Coronary artery (tissue), 2 donors: ENCODE data around the gene ADAP2.

Experiments used
- DNase-seq: peaks from one replicate; pipeline ENCODE4 v3.0.0-alpha.2; 2017; ENCODE audit warnings: low spot score
- H3K27ac ChIP-seq, 2 donors: fragments of 200-600 bp; sonication (generic); one replicate each; pipeline ENCODE4 v1.5.1; 2016 to 2019
- H3K4me3 ChIP-seq: fragments of 200-600 bp; sonication (generic); 2 replicates; pipeline ENCODE4 v1.5.1; 2016; ENCODE audit warnings: mild to moderate bottlenecking, moderate library complexity
- CTCF ChIP-seq: fragments of 200-600 bp; sonication (generic); IDR thresholded peaks from one replicate; pipeline ENCODE4 v1.5.1; 2019; ENCODE audit warnings: antibody characterized with exemption

ADAP2 gene, protein sequence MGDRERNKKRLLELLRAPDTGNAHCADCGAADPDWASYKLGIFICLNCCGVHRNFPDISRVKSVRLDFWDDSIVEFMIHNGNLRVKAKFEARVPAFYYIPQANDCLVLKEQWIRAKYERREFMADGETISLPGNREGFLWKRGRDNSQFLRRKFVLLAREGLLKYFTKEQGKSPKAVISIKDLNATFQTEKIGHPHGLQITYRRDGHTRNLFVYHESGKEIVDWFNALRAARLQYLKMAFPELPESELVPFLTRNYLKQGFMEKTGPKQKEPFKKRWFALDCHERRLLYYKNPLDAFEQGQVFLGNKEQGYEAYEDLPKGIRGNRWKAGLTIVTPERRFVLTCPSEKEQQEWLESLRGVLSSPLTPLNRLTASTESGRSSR

GRCh38 chr17:30921544-30922196 is at the start of gene ADAP2:
Gene ADAP2, plus strand, starts transcription at chr17:30921945. Its CDS starts 70 bp downstream, at chr17:30922015.
- Histone ChIP-seq H3K4me3 (peak within 1 kb of the TSS; percentile 83), H3K27ac (peak within 1 kb of the TSS in 1 of 2 donors; percentile 83)
- no peak for DNase-seq
- TF ChIP-seq CTCF = no peak

GRCh38 chr17:30886187-30886586 is 35.6 kb upstream of the ADAP2 start:
- no peak for TF ChIP-seq CTCF
- DNase-seq = no peak
- H3K4me3 ChIP-seq = no peak overlapping the region
- no peak overlapping the region for H3K27ac ChIP-seq

DNA sequence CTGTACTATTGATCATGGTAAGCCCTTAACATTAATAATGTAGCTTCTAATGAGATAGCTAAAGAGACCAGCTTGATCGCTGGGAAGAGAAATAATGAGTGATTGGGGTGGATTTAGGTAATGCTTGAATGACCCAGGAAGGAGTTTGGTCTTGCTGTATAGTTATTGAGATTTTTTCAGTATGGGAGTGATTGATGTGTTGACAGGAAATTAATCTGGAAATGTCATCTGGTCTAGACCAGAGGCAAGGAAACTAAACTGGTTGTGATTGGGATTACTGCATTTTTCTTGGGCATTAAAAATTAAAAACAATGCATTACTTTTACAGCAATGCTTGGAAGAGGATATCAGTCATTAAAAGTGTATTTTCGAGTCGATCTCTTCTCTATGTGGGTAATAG is 27.5 kb upstream of the ADAP2 start:
- TF ChIP-seq CTCF = no peak
- no peak overlapping the region for H3K4me3 ChIP-seq
- DNase-seq = no peak
- no peak overlapping the region for H3K27ac ChIP-seq

GRCh38 chr17:30897311-30897710 is 24.4 kb upstream of the ADAP2 start:
- DNase-seq = no peak
- no peak overlapping the region for H3K4me3 ChIP-seq
- TF ChIP-seq CTCF = no peak
- no peak overlapping the region for H3K27ac ChIP-seq

- TF ChIP-seq CTCF = no peak
- peak overlapping the region; percentile 85 to 89 for H3K27ac ChIP-seq
- H3K4me3 ChIP-seq = peak overlapping the region; percentile 80
- DNase-seq = no peak
Observed at GRCh38 chr17:30905742-30906100, 16.0 kb upstream of the ADAP2 start.

DNA sequence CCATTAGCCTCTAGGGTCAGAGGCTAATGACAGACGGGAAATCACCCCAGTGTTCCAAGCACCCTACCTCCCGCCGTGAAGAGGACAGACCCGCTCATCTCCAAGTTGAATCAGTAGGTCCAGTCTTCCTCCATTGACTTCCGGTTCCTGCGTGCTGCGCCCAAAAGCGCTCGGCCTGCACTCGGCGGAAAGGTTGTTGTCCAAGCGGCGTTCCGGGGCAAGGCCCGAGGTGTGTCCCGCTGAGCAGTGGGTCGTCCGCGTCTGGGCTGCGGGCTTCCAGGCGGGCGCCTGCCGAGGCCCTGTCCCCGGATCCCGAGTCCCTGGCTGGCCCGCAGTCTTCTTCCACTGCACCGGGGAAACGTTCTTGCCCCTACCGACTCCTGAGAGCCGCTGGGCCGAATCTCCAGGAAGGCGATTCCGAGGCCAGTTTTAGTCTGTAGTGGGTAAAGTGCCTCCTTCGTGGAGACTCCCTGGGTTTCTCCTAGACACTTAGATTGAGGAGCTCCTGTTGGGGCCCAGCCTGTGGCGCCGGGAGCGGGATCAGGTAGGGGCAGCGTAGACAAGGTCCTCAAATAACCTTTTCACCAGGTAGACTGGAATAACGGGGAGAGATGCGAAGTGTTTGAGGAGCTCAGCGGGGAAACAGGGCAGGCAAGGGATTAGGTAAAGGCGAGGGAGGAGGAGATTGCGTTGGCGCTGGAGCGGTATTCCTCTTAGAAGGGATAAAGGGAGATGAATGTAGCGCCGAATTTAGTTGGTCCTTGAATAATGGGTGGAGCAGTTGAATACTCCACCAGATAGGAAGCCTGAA is 15.4 kb upstream of the ADAP2 start, which contains the start of gene TEFM:
TEFM (minus strand) TSS at position 138 of the 811 bp plus-strand sequence; CDS start at position 98, 40 bp downstream.
- TF ChIP-seq CTCF = no peak
- Histone ChIP-seq H3K4me3 (peak within 1 kb of the TSS; percentile 80), H3K27ac (peak within 1 kb of the TSS; percentile 85 to 89)
- DNase-seq = peak; percentile 90
